Endothelial cell of umbilical vein (primary cell): Measurements from ENCODE around the gene CLASRP. TPM values are rescaled to one million over a fixed set of nuclear protein-coding genes. Genes with fewer than 3 reads are reported as not detected.

Source experiments
- BruUV-seq: library from RNA; stranded (reverse); fragments of 400-500 nt; replicated peaks from 2 replicates; lab custom pipeline; 2021; lab: Mats Ljungman, UMichigan
- CTCF ChIA-PET: fragments of 300-600, 350-600 bp; sonication (Branson Sonifier 250); formaldehyde crosslinking; loops from one replicate; lab custom pipeline; 2021; ENCODE audit warnings: antibody characterized with exemption, inconsistent platforms; lab: Charles Lee
- POLR2A ChIA-PET: fragments of 300-600, 350-600 bp; sonication (Branson Sonifier 250); formaldehyde crosslinking; loops from one replicate; lab custom pipeline; 2021; ENCODE audit warnings: antibody characterized with exemption, inconsistent platforms; lab: Charles Lee
- DNase-seq: peaks from one replicate; pipeline ENCODE4 v3.0.0-alpha.2; 2011; ENCODE audit warnings: low read depth, low spot score
- FAIRE-seq: peaks from 2 replicates; lab custom pipeline; 2011; peaks lifted over from hg19 to GRCh38; lab: Jason Lieb, UNC
- H2AFZ ChIP-seq: 2 replicates; pipeline ENCODE4 v1.6.0; 2012; ENCODE audit warnings: low read depth, low read length, control low read depth, inconsistent platforms
- H3K27ac ChIP-seq: 2 replicates; pipeline ENCODE4 v1.5.1; 2011; ENCODE audit warnings: low read depth, mild to moderate bottlenecking, control low read depth, low read length, moderate library complexity; ENCODE audit not compliant: insufficient read depth
- H3K27me3 ChIP-seq, 2 experiments: 2 replicates each; pipeline versions ENCODE4 v1.6.0 to v1.6.1; 2011; ENCODE audit warnings: low read length in 2 of 2, mixed read lengths in 1 of 2; ENCODE audit not compliant: control insufficient read depth in 2 of 2, insufficient read depth in 2 of 2
- H3K36me3 ChIP-seq, 2 experiments: 2 replicates in 1 of 2; 3 replicates in 1 of 2; pipeline ENCODE4 v1.5.1; 2011; ENCODE audit warnings: low read length in 2 of 2, mild to moderate bottlenecking in 1 of 2, moderate library complexity in 1 of 2; ENCODE audit not compliant: control insufficient read depth in 2 of 2, insufficient read depth in 2 of 2; ENCODE audit errors: extremely low read depth in 1 of 2
- H3K4me1 ChIP-seq: 3 replicates; pipeline ENCODE4 v1.5.1; 2011; ENCODE audit warnings: mild to moderate bottlenecking, low read length; ENCODE audit not compliant: control insufficient read depth, insufficient read depth; ENCODE audit errors: extremely low read depth
- H3K4me2 ChIP-seq: 2 replicates; pipeline ENCODE4 v1.6.1; 2011; ENCODE audit warnings: low read length, control low read depth, mixed read lengths; ENCODE audit not compliant: insufficient read depth
- H3K4me3 ChIP-seq, 3 experiments: fragments of 200-600 bp in 1 of 3; sonication (generic), shearing (Covaris generic) in 1 of 3; replicated peaks in 1 of 3; 2 replicates each; pipeline ENCODE4 v1.5.1; 2011 to 2016; ENCODE audit warnings: control low read depth in 3 of 3, low read length in 3 of 3, mild to moderate bottlenecking in 2 of 3, inconsistent platforms in 1 of 3, low read depth in 1 of 3, moderate library complexity in 1 of 3; ENCODE audit not compliant: insufficient read depth in 1 of 3
- H3K79me2 ChIP-seq: 2 replicates; pipeline ENCODE4 v1.6.0; 2012; ENCODE audit warnings: low read length, inconsistent platforms; ENCODE audit not compliant: control insufficient read depth, insufficient read depth
- H3K9ac ChIP-seq: replicated peaks from 2 replicates; pipeline ENCODE3; 2011; ENCODE audit warnings: low read length, control low read depth; ENCODE audit not compliant: insufficient read depth; ENCODE audit errors: extremely low read depth
- H3K9me1 ChIP-seq: replicated peaks from 3 replicates; pipeline ENCODE4 v1.6.0; 2011; ENCODE audit warnings: mild to moderate bottlenecking, low read length; ENCODE audit not compliant: control insufficient read depth, insufficient read depth; ENCODE audit errors: extremely low read depth
- H3K9me3 ChIP-seq: replicated peaks from 2 replicates; pipeline ENCODE4 v1.5.1; 2012; ENCODE audit warnings: low read length, inconsistent platforms; ENCODE audit not compliant: control insufficient read depth, insufficient read depth
- H4K20me1 ChIP-seq: replicated peaks from 2 replicates; pipeline ENCODE3; 2011; ENCODE audit warnings: mild to moderate bottlenecking, low read length; ENCODE audit not compliant: control insufficient read depth, insufficient read depth; ENCODE audit errors: extremely low read depth
- FOS ChIP-seq: IDR thresholded peaks from 2 replicates; pipeline ENCODE4 v1.6.1; 2011; ENCODE audit warnings: mild to moderate bottlenecking, low read length, moderate library complexity, borderline replicate concordance; ENCODE audit not compliant: insufficient read depth
- GATA2 ChIP-seq: IDR thresholded peaks from 2 replicates; pipeline ENCODE4 v1.7.0; 2011; ENCODE audit warnings: low read depth, mild to moderate bottlenecking, moderate library complexity, mixed read lengths, low read length; ENCODE audit not compliant: insufficient read length, insufficient read depth
- JUN ChIP-seq: IDR thresholded peaks from 2 replicates; pipeline ENCODE4 v1.6.1; 2011; ENCODE audit warnings: borderline replicate concordance, low read depth; ENCODE audit not compliant: insufficient read length, insufficient read depth
- MAX ChIP-seq: IDR thresholded peaks from 2 replicates; pipeline ENCODE4 v1.6.1; 2011; ENCODE audit not compliant: insufficient read depth, insufficient read length
- POLR2A ChIP-seq: IDR thresholded peaks from 2 replicates; pipeline ENCODE4 v1.6.1; 2012; ENCODE audit warnings: low read depth, mild to moderate bottlenecking, control low read depth, low read length
- dilution Hi-C: fragments of 300-500 bp; cut with MboI; formaldehyde crosslinking; loops from one replicate; pipeline ENCODE4 v1.15.0; 2019; ENCODE audit warnings: low sequenced_read_pairs; ENCODE audit not compliant: extremely low pct_ligation_motif_present
- intact Hi-C: fragments of 100-400 bp; cut with micrococcal nuclease; formaldehyde crosslinking; loops from one replicate; pipeline ENCODE4 v1.10.0; 2022
- polyA plus RNA-seq, 4 experiments: library from polyadenylated mRNA; depleted of rRNA in 3 of 4; stranded (reverse) in 3 of 4; unstranded in 1 of 4; fragments of >200 nt; gene quantifications; 2 replicates each; pipeline versions ENCODE4 v1.2.1 to v1.2.3, GENCODE V29; 2011 to 2012; ENCODE audit warnings: missing spikeins in 1 of 4
- total RNA-seq: library from RNA; stranded (reverse); gene quantifications from 2 replicates; pipeline ENCODE4 v1.2.3, GENCODE V29; 2021
- TF ChIP-seq, protein P1 (sequence below), 2 donors: IDR thresholded peaks; 1 replicate in 1 of 2; 2 replicates in 1 of 2; pipeline ENCODE4 v1.5.1; 2011; ENCODE audit warnings: low read length in 2 of 2, mild to moderate bottlenecking in 2 of 2, moderate library complexity in 2 of 2, control low read depth in 1 of 2, inconsistent platforms in 1 of 2, low read depth in 1 of 2; ENCODE audit not compliant: insufficient read depth in 1 of 2; ENCODE audit errors: extremely low read depth in 1 of 2

The CLASRP gene
- total and polyA plus RNA-seq, 2 donors (not counting 3 experiments of a cell fraction or from before 2014, with no cell fraction given) = 40.7 to 70.7 TPM

GRCh38 chr19:45074744-45075300 is 36.0 kb downstream of the CLASRP start:
- no peak overlapping the region for H3K9ac ChIP-seq
- H3K4me3 ChIP-seq = no peak overlapping the region
- no peak overlapping the region for H3K4me2 ChIP-seq
- DNase-seq (no peak), FAIRE-seq (no peak)
- H3K27me3 ChIP-seq = no peaks in the 10 kb centered on the region
- no peak overlapping the region for H3K27ac ChIP-seq
- peaks cover 2 to 11% of the 10 kb centered on the region in 2 experiments for H3K36me3 ChIP-seq
- H3K9me1 ChIP-seq = no peaks in the 10 kb centered on the region
- H4K20me1 ChIP-seq = no peaks in the 10 kb centered on the region
- dilution Hi-C loops = no loop called here
- H2AFZ ChIP-seq = no peak overlapping the region
- intact Hi-C loops = loop anchor here (5.0 kb wide), 1 partner anchor 38 kb away; the partner anchor contains the start of gene CLASRP
- ChIA-PET CTCF (interaction anchor here (1.2 to 2.5 kb wide), 2 partner anchors 15 to 17 kb away, joined by 4 to 9 read pairs; no protein-coding TSS in a partner anchor), POLR2A (no interaction called here)
- H3K4me1 ChIP-seq = peaks cover 11% of the 10 kb centered on the region
- no TSS peak for BruUV-seq
- peaks cover 7% of the 10 kb centered on the region for H3K79me2 ChIP-seq
- H3K9me3 ChIP-seq = no peaks in the 10 kb centered on the region
- TF ChIP-seq GATA2 (no peak), JUN (no peak), MAX (no peak), FOS (no peak), POLR2A (no peak)
- TF ChIP-seq, protein P1, sequence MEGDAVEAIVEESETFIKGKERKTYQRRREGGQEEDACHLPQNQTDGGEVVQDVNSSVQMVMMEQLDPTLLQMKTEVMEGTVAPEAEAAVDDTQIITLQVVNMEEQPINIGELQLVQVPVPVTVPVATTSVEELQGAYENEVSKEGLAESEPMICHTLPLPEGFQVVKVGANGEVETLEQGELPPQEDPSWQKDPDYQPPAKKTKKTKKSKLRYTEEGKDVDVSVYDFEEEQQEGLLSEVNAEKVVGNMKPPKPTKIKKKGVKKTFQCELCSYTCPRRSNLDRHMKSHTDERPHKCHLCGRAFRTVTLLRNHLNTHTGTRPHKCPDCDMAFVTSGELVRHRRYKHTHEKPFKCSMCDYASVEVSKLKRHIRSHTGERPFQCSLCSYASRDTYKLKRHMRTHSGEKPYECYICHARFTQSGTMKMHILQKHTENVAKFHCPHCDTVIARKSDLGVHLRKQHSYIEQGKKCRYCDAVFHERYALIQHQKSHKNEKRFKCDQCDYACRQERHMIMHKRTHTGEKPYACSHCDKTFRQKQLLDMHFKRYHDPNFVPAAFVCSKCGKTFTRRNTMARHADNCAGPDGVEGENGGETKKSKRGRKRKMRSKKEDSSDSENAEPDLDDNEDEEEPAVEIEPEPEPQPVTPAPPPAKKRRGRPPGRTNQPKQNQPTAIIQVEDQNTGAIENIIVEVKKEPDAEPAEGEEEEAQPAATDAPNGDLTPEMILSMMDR (IDR thresholded peaks at IDR 0.05; ENCODE audit: extremely low read depth in 1 of 2, insufficient read depth in 1 of 2, low read depth in 1 of 2, low read length in 2 of 2) = no peak
